ENCODE data around the gene TREML2.

- TF ChIP-seq CTCF (IDR thresholded peaks at IDR 0.05): no peak
- TF ChIP-seq EP300 (IDR thresholded peaks at IDR 0.05): no peak
- no peak for TF ChIP-seq POLR2A (IDR thresholded peaks at IDR 0.05; ENCODE audit: low read depth)
Measured at GRCh38 chr6:41161380-41161779, 39.6 kb downstream of the TREML2 start.
